GM18858 (cell line): Measurements from ENCODE around the gene MRPS22.
A peak's percentile ranks its signal among the peaks of the same experiment; 100 is the strongest.
"Not testable (repeated sequence)": the region's sequence is repeated elsewhere in the genome, so short reads cannot be mapped to it uniquely, and the experiment has no call there.

Source experiments
- ATAC-seq: cut with Tn5 transposase; IDR thresholded peaks from one replicate; pipeline ENCODE4 v1.9.1; 2021; ENCODE audit not compliant: unreplicated experiment

The MRPS22 gene

DNA sequence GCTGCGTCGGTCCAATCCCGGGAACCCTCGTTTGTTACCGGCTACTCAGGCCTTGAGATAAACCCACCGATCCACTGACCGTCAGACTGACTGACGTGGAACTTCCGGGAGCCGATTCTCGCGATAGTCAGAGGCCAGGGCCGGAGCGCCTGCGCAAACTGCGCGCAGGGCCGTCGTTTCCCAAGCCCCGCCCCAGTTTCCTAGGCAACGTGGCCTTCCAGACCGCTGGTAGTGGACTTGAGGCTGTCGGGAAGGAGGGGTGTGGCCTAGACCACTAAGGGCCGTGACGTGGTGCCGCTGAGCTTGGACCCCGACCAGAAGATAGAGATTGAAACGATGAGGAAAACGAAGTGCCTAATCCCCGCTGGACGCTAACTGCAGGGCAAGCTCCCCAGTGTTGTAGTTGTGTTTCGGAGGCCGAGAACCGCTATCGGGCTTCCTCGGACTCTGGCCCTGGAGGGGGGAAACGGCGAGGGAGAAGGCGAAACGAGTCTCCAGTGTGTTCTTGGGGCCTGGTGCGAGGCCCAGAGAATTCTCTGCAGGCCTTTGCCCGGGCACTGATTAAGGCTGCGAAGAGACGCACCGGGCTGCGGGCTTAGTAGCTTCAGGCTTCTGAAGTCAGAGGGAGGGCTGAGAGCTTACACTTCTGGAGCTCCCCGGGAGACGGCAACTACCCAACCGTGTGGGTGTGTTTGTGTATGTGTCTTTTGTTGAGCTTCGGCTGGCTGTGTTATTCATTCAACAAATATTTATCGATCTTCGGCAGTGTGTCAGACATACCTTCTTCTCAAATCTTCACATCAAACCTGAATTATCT is 45.9 kb downstream of the MRPS22 start, which contains the start of gene COPB2:
Gene COPB2, minus strand, starts transcription at position 96 of the 817 bp plus-strand sequence. CDS start 97 bp downstream, outside the sequence.
- peak; percentile 95 for ATAC-seq

DNA sequence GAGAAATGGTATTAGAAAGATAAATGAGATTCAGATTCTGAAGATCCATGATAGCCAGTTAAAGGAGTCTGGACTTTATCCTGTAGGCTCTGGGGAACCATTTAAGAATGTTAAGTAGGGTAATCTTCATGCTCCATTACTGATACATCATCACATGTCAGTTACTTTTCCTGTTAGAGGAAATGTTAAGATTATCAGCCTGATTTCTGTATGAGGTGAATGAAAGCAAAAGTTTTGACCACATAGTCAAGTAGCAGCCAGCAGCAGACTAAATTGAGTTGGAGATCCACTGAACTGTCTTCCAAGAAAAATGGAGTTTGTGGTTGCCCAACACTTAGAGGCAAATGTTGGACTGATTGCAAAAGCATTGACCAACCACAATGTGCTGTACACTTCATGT is 50.3 kb downstream of the MRPS22 start:
- ATAC-seq, result no peak

DNA sequence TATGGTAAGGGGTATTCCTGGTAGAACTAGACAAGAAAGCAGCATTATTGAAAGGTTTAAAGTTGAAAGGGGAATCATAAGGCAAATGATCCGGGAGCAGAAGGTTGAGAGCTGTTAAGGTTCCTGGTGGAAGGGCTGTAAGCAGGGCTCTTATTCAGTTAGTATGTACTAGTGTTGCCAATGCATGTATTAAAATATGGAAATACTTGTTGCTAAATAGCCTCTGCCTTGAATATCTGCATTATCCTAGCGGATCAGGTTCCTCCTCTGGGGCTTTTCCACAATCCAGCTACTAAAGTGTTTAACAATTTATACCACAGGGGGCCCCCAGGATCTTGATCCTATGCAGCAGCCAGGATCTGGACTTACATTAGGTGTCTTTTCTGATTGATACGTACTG is 52.9 kb downstream of the MRPS22 start:
- no peak for ATAC-seq

DNA sequence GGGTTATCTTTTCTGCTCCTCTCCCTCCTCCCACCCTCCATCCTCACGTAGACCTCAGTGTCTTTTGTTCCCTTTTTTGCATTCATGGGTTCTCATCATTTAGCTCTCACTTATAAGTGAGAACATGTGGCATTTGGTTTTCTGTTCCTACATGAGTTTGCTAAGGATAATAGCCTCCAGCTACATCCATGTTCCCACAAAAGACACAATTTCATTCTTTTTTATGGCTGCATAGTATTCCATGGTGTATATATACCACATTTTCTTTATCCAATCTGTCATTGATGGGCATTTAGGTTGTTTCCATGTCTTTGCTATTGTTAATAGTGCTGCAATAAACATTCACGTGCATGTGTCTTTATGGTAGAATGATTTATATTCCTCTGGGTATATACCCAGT is 57.3 kb downstream of the MRPS22 start:
- ATAC-seq, result not testable (repeated sequence)
